ENCODE data around the gene WFDC1. TPM values are rescaled to one million over a fixed set of nuclear protein-coding genes. Genes with fewer than 3 reads are reported as not detected.

The WFDC1 gene, protein sequence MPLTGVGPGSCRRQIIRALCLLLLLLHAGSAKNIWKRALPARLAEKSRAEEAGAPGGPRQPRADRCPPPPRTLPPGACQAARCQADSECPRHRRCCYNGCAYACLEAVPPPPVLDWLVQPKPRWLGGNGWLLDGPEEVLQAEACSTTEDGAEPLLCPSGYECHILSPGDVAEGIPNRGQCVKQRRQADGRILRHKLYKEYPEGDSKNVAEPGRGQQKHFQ
- total RNA-seq (under 1 TPM in 3 of 4 donors, not detected in 1; 0.32 to 0.76 (median 0.40) TPM), polyA plus RNA-seq (1 to 10 TPM in 1 of 3 donors, under 1 TPM in 2; 0.55 to 1.2 (median 0.90) TPM)
- long read RNA-seq, donor 1, result 0 reads
- long read RNA-seq, donor 2, partial matches to known transcripts, result 2 of 5 reads
- long read RNA-seq, donor 2, other reads (novel, unspliced or antisense), result 0 of 5 reads

DNA sequence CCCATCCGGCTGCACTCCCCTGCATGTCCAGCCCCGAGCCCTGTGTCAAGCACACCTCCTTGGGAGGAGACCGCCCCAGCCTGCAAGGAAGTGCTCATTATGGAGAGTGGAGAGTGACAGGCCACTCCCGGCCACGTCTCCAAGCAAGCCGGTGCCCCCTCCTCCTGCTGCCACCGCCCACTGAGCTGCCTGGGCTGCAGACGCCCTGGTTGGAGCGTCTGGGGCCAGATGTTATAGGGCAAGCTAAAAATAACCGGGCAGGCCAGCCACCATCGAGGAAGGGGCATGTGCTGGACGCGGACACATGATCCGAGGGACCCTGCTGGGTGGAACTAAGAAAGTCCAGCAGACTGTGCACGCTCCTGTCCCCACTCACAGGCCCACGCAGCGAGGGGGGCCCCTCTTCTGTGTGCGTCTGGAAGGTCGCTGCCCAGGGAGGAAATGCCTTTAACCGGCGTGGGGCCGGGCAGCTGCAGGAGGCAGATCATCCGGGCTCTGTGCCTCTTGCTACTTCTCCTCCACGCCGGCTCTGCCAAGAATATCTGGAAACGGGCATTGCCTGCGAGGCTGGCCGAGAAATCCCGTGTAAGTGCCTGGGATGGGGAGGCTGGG, at the start of gene WFDC1:
WFDC1 (plus strand) TSS at position 348 of the 612 bp plus-strand sequence; CDS start at position 442, 94 bp downstream.
- Histone ChIP-seq H3K4me1 (no peaks in the 10 kb centered on the region), H3K36me3 (ENCODE audit: insufficient read depth in 1 of 2, low read depth in 1 of 2) (no peaks in the 10 kb centered on the region), H3K27ac (no peak within 1 kb of the TSS), H3K4me3 (peak within 1 kb of the TSS; percentile 51), H3K9me3 (no peaks in the 10 kb centered on the region), H3K27me3 (ENCODE audit: insufficient read depth in 3 of 3, low read length in 2 of 3) (peaks cover 0 to 44% (median 14%) of the 10 kb centered on the region in 3 donors)
- TF ChIP-seq, protein P1, sequence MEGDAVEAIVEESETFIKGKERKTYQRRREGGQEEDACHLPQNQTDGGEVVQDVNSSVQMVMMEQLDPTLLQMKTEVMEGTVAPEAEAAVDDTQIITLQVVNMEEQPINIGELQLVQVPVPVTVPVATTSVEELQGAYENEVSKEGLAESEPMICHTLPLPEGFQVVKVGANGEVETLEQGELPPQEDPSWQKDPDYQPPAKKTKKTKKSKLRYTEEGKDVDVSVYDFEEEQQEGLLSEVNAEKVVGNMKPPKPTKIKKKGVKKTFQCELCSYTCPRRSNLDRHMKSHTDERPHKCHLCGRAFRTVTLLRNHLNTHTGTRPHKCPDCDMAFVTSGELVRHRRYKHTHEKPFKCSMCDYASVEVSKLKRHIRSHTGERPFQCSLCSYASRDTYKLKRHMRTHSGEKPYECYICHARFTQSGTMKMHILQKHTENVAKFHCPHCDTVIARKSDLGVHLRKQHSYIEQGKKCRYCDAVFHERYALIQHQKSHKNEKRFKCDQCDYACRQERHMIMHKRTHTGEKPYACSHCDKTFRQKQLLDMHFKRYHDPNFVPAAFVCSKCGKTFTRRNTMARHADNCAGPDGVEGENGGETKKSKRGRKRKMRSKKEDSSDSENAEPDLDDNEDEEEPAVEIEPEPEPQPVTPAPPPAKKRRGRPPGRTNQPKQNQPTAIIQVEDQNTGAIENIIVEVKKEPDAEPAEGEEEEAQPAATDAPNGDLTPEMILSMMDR (IDR thresholded peaks at IDR 0.05), result no peak
- DNase-seq (no peak), ATAC-seq (peak in 1 of 4 donors; percentile 29)
- intact Hi-C loops (cut with DNase I), result no loop called here
- WGBS, 3 donors, result 4 to 7% (median 5%) methylated on average over 27 to 29 of the region's 29 CpGs

DNA sequence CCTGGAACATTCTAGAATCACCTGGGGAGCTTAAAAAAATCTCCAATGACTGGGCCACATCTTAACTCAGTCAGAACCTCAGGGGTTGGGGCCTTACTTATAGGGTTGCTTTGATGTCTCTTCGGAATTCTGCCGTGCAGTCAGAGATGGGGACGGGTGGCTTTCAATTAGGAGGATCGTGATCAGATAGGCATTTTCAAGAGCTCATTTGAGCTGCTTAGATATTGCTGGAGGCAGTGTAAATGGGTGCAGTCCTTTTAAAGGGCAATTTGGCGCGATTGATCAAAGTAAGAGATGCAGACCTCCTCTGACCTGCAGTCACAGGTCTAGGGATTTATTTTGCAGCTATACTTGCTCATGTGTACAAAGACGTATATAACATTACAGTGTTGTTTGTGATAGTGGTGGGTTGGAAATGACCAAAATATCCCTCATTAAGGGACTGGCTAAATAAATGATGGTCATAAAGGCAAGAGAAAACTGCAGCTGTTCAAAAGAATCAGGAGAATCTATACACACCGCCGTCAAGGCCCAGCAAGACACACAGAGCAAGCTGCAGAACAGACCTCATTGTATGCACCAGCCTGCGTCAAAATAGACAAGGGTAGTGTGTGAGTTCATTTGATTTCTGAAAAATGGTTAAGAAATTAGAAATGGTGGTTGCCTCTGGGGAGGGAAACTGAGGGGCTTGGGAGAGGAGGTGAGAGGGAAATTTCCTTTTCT, 48.6 kb upstream of the WFDC1 start:
- no peak for ATAC-seq
- WGBS, 3 donors, result 70 to 75% (median 74%) methylated on average over 10 of the region's 10 CpGs
- no peaks in the 10 kb centered on the region for H3K36me3 ChIP-seq (ENCODE audit: insufficient read depth in 1 of 2, low read depth in 1 of 2)
- no peaks in the 10 kb centered on the region for H3K4me1 ChIP-seq
- no peak for DNase-seq
- H3K4me3 ChIP-seq, result no peak overlapping the region
- H3K9me3 ChIP-seq, result no peaks in the 10 kb centered on the region
- intact Hi-C loops (cut with DNase I), result no loop called here
- H3K27ac ChIP-seq, result no peak overlapping the region
- TF ChIP-seq, protein P1 (IDR thresholded peaks at IDR 0.05), result no peak
- H3K27me3 ChIP-seq (ENCODE audit: insufficient read depth in 3 of 3, low read length in 2 of 3), result peaks cover 0 to 2% (median 0%) of the 10 kb centered on the region in 3 donors

DNA sequence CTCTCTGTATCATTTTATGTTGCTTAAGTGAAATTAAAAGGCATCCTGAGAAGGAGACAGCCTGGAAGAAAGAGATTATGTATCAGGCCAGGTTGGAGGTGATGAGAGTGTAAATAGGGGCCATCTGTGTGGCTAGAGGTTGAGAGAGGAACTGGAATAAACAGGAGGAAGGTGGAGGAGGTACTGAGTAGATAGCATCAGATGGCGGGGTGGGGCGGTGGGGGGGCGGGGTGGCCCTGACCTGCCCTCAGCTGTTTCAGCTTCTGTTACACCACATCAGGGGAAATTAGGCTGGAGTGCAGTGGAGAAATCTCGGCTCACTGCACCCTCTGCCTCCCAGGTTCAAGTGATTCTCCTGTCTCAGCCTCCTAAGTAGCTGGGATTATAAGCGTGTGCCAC, 48.0 kb upstream of the WFDC1 start:
- WGBS, 3 donors, result 55 to 73% (median 72%) methylated on average over 5 of the region's 5 CpGs
- H3K36me3 ChIP-seq (ENCODE audit: insufficient read depth in 1 of 2, low read depth in 1 of 2), result no peaks in the 10 kb centered on the region
- no peaks in the 10 kb centered on the region for H3K4me1 ChIP-seq
- no peak for DNase-seq
- H3K9me3 ChIP-seq, result no peaks in the 10 kb centered on the region
- peaks cover 0 to 4% (median 2%) of the 10 kb centered on the region in 3 donors for H3K27me3 ChIP-seq (ENCODE audit: insufficient read depth in 3 of 3, low read length in 2 of 3)
- H3K4me3 ChIP-seq, result no peak overlapping the region
- H3K27ac ChIP-seq, result no peak overlapping the region
- intact Hi-C loops (cut with DNase I), result no loop called here
- TF ChIP-seq, protein P1 (IDR thresholded peaks at IDR 0.05), result no peak
- no peak for ATAC-seq

DNA sequence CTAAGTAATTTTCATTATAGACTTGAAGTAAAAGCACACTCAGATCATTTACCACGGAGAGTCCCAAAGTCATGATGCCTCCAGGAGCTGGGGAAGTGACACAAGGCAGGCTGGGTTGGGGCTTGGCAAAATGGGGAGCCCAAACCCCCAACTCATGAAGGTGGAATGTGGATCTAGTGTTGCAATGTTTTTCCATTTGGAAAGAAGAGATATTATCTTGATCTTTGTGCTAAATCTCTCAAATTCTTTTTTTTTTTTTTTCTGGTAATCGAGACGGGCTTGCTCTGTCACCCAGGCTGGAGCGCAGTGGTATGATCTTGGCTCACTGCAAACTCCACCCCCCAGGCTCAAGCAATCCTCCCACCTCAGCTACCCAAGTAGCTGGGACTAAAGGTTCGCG, 47.3 kb upstream of the WFDC1 start:
- ATAC-seq, result no peak
- no peak overlapping the region for H3K27ac ChIP-seq
- H3K27me3 ChIP-seq (ENCODE audit: insufficient read depth in 3 of 3, low read length in 2 of 3), result peaks cover 0 to 8% (median 2%) of the 10 kb centered on the region in 3 donors
- H3K4me1 ChIP-seq, result no peaks in the 10 kb centered on the region
- no peaks in the 10 kb centered on the region for H3K9me3 ChIP-seq
- WGBS, 3 donors, result 76 to 80% (median 78%) methylated on average over 6 of the region's 6 CpGs
- DNase-seq, result no peak
- H3K4me3 ChIP-seq, result no peak overlapping the region
- H3K36me3 ChIP-seq (ENCODE audit: insufficient read depth in 1 of 2, low read depth in 1 of 2), result no peaks in the 10 kb centered on the region
- intact Hi-C loops (cut with DNase I), result no loop called here
- TF ChIP-seq, protein P1 (IDR thresholded peaks at IDR 0.05), result no peak
